Stimulated activated CD4-positive, alpha-beta T cell treated with anti-CD3 and anti-CD28 coated beads, Interleukin-15, amount 100 ng/mL, for 24 hours (primary cell): ENCODE results near the gene ASB4.
"Not testable (repeated sequence)": the region's sequence is repeated elsewhere in the genome, so short reads cannot be mapped to it uniquely, and the experiment has no call there.

Experiments
- DNase-seq: peaks from one replicate; pipeline ENCODE4 v3.0.0-alpha.2; 2020

The ASB4 gene

DNA sequence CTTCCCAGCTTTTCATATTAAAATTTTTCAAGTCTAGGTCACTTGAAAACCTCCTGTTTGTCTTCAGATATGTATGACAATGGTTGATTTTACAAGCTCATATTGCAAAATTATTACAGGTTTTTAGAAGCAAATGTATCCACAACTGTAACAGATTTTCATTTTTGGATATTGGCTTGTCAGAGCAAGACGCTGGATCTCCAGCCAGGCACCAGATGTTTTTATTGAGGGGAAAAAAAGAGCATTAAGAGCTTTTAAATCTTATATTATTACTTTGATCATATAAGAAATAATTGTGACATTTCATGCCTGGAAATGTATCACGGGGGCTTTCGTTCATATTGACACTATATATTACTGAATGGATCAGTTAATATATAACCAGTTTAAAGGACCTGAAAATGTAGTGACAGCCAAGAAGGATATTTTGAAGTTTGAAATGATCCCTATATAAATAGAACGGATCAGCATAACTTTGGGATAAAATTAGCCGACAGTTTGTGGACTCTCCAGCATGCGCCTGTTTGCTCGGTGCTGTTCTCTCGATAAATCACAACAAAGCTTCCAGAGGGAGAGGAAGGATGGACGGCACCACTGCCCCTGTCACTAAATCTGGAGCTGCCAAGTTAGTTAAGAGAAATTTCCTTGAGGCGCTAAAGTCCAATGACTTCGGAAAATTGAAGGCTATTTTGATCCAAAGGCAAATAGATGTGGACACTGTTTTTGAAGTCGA, at the start of gene ASB4:
Gene ASB4 (plus strand): TSS at position 553 of the 733 bp plus-strand sequence. CDS start 29 bp downstream, at position 582.
- no peak for DNase-seq

- DNase-seq = no peak
Measured at GRCh38 chr7:95436407-95436806, 49.3 kb upstream of the ASB4 start.

DNA sequence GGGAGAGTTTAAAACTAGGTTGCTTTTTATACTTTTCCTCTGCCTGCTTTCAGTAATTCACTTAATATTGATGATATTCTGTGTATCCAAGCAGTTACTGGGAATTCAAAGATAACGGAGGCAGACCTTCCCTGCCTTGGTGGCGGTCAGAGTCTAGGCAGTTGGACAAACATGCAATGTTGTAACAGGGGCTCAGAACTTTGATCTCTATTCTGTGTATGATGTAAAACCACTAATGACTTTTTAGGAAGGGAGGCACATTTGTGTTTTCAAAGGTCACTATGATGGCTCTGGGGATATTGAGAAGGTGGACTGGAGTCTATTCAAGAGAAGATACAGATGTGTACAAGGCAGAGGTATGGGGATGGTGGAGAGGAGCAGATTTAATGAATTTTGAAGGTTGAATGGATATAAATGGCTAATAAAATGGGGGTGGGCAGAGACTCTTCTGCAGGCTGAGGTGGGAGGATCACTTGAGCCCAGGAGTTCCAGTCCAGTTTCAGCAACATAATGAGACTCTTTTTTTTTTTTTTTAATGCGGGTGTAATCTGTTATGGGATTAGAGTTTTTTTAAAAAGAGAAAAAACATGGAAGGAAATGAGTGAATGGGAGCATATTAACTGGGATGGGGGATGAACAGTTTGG, 45.2 kb upstream of the ASB4 start:
- no peak for DNase-seq

- DNase-seq = no peak
Measured at GRCh38 chr7:95441042-95441823, 44.5 kb upstream of the ASB4 start.

DNA sequence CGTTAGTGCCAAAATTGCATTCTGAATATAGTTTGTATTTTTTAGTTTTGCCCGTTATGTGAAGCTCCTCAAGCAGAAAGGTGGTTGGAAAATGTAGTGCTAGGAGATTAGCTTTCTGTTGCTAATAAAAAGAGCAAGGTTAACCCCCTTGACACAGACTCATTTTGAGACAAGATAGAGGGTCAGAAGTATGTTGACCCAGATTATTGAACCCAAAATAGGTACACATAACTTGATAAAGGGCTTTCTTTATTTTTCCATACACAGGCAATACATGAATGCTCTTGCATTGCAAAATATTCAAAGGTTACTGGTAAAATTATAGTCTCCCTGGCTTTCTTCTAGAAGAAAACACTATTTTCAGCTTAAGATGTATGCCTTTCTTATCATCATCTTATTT, 40.9 kb upstream of the ASB4 start:
- DNase-seq = no peak

- no peak for DNase-seq
Measured at GRCh38 chr7:95446618-95447017, 39.1 kb upstream of the ASB4 start.

DNA sequence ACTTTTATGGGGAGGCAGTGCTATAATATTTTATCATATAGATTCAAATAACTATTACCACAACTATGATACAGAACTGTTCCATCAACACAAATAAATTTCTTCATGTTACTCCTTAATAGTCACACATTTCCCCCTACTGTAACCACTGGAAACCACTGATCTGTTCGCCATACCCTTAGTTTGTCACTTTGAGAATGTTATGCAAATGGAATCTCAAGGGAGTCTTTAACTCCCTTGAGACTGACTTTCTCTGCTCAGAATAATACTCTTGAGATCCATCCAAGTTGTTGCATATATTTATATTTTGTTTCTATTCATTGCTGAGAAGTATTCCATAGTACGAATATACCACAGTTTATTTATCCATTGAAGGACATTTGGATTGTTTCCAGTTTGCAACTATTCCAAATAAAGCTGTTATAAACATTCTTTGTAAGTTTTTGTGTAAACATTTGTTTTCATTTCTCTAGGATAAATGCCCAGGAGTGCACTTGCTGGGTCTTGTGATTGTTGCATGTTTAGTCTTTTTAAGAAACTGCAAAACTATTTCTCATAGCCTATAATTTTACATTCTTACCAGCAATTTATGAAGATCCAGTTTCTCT, 31.2 kb upstream of the ASB4 start:
- no peak for DNase-seq

DNA sequence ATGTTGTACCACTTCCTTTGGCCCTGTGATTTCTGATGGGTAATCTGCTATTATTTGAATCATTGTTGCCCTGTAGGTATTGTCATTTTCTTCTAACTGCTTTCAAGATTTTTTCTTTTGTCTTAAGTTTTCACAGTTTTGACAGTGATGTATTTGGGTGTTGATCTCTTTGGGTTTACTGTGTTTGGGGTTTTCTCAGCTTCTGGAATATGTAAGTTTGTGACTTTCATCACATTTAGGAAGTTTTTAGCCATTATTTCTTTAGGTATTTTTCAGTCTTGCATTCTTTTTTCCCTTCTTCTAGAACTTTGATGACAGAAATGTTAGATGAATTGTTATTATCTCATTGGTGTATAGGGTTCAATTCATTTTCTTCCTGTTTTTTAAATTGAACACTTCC, 27.8 kb upstream of the ASB4 start:
- DNase-seq = no peak

GRCh38 chr7:95460653-95461052, 25.1 kb upstream of the ASB4 start:
- DNase-seq = not testable (repeated sequence)

- no peak for DNase-seq
Measured at GRCh38 chr7:95467912-95468607, 17.7 kb upstream of the ASB4 start.

GRCh38 chr7:95469187-95469586, 16.6 kb upstream of the ASB4 start:
- DNase-seq = no peak

- no peak for DNase-seq
Measured at GRCh38 chr7:95469848-95470247, 15.9 kb upstream of the ASB4 start.

- peak; percentile 9 for DNase-seq
Measured at GRCh38 chr7:95470452-95470851, 15.3 kb upstream of the ASB4 start.

DNA sequence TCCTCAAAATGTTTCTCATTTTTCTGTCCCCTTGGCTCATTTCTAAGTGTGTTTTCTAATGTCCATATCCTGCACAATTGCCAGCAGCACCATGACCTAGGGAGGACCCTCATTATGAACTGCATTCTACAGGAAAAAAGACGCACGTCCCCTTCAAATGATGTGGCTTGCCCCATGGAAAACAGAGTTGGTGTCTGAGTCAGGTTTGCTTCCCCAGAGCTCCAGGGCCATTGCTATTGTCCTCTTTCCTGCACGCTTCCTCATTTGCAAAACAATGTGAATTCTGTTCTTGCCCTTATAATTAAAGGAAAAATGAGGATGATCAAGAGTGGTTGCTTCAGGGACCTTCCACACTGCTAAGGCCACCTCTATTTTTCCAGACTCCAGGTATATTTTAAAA, 14.7 kb upstream of the ASB4 start:
- DNase-seq = no peak

- DNase-seq = no peak
Measured at GRCh38 chr7:95472581-95473161, 13.1 kb upstream of the ASB4 start.

DNA sequence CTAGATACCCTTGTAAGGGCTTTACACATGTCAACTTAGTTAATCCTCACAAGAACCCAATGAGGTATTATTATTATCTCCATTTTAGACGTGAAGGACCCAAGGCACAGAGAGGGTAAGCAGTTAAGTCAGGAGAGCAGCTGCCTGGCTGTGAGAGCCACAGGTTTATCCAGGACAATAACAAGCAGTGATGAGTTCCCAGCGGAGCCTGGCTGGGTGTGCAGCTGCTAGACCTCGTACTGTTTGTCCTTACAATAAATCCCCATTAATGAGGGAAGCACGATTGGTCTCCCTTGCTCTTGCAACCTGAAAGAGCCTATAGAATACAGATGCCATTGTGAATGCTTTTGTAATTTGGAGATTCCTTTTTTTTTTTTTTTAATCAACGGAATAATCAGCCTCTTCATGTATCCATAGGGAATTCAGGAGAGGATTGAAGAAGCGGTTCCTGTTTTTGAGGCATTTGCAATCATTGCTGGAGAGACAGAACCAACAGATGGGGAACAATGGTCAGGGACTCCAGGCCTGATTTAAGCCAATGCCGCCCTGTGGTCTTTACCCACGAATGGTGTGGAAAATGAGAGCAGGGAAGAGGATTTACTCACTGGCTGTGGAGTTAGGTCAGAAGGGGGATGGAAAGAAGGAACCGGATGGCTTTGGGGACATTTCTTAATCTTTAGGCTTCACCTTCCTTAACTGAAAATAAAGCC, 12.3 kb upstream of the ASB4 start:
- no peak for DNase-seq

DNA sequence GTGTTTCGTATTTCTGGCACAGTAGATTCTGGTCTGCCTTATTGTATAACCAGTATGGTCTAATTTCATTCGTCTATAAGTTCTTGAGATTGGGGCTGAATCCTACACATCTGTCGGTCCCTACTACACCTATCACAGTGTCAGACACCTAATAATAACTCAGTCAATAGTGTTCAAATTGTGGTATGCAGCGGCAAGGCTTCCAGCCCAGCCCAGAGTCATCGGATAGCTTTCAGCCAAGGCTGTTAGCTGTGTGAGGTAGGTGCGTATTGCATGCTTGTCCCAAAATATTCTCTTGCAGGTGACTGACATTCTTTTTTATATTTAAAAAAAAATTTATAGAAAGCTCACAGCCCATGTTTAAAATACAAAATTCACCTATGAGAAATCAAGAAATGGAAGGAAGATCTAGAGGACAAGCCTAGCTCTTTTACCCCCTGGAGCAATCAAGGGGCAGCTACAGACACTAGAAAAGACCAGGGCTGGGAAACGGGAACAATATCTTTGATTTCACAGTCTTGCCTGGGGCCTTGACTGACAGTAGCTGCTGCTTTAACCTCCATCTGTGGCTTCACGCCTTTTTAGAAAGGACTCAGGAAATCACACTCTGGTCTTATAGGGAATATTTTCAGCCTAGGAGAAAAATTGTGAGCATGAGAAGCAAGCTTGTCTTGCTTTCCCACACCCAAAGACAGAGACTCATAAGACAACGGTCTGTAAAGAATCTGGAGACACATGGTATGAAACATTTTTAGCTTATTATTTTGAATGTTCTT, 9.5 kb upstream of the ASB4 start:
- no peak for DNase-seq

- peak; percentile 63 for DNase-seq
Measured at GRCh38 chr7:95476904-95477594, 8.7 kb upstream of the ASB4 start.

- no peak for DNase-seq
Measured at GRCh38 chr7:95478272-95479037, 7.3 kb upstream of the ASB4 start.
